ENCODE measurements around the gene ANAPC13.

The ANAPC13 gene

GRCh38 chr3:134504132-134504531, 18.3 kb upstream of the ANAPC13 start:
- H3K9me3 ChIP-seq (ENCODE audit: insufficient read depth, low read length): no peaks in the 10 kb centered on the region
- H3K4me2 ChIP-seq (ENCODE audit: low read depth, low read length, poor library complexity, severe bottlenecking): no peak overlapping the region
- no peaks in the 10 kb centered on the region for H3K9me2 ChIP-seq (replicated peaks; ENCODE audit: insufficient read depth, low read length)
- no peak overlapping the region for H3K4me3 ChIP-seq (ENCODE audit: insufficient read depth, low read length, poor library complexity, severe bottlenecking)
- TF ChIP-seq EZH2phosphoT487 (conservative IDR thresholded peaks at IDR 0.05; ENCODE audit: low read length) (no peak), CTCF (IDR thresholded peaks at IDR 0.05; ENCODE audit: insufficient read depth, low read length, poor library complexity, severe bottlenecking) (no peak)
- no peak overlapping the region for H3K9ac ChIP-seq (ENCODE audit: low read length)
- peaks cover 67% of the 10 kb centered on the region for H3K79me2 ChIP-seq (ENCODE audit: insufficient read depth, low read length)
- H3K36me3 ChIP-seq (ENCODE audit: low read length): peaks cover 29% of the 10 kb centered on the region
- no peaks in the 10 kb centered on the region for H4K20me1 ChIP-seq (ENCODE audit: low read depth, low read length)
- no peak overlapping the region for H2AFZ ChIP-seq (ENCODE audit: low read depth, low read length, severe bottlenecking)
- no peaks in the 10 kb centered on the region for H3F3A ChIP-seq (ENCODE audit: insufficient read depth)
- no peaks in the 10 kb centered on the region for H3K27me3 ChIP-seq (ENCODE audit: low read length)
- no peak overlapping the region for H3K27ac ChIP-seq (ENCODE audit: low read depth, low read length)

GRCh38 chr3:134503266-134503665, 17.5 kb upstream of the ANAPC13 start:
- no peaks in the 10 kb centered on the region for H3K9me3 ChIP-seq (ENCODE audit: insufficient read depth, low read length)
- TF ChIP-seq EZH2phosphoT487 (conservative IDR thresholded peaks at IDR 0.05; ENCODE audit: low read length) (no peak), CTCF (IDR thresholded peaks at IDR 0.05; ENCODE audit: insufficient read depth, low read length, poor library complexity, severe bottlenecking) (no peak)
- H3K36me3 ChIP-seq (ENCODE audit: low read length): peaks cover 22% of the 10 kb centered on the region; the same call in 1 of the 2 replicates

GRCh38 chr3:134496471-134497071, 10.8 kb upstream of the ANAPC13 start:
- no peak overlapping the region for H3K4me2 ChIP-seq (ENCODE audit: low read depth, low read length, poor library complexity, severe bottlenecking)
- no peaks in the 10 kb centered on the region for H3K9me3 ChIP-seq (ENCODE audit: insufficient read depth, low read length)
- no peaks in the 10 kb centered on the region for H3K27me3 ChIP-seq (ENCODE audit: low read length)
- no peaks in the 10 kb centered on the region for H3K9me2 ChIP-seq (replicated peaks; ENCODE audit: insufficient read depth, low read length)
- peaks cover 10% of the 10 kb centered on the region for H3K36me3 ChIP-seq (ENCODE audit: low read length)
- no peaks in the 10 kb centered on the region for H4K20me1 ChIP-seq (ENCODE audit: low read depth, low read length)
- peaks cover 2% of the 10 kb centered on the region; the same call in 1 of the 2 replicates for H3F3A ChIP-seq (ENCODE audit: insufficient read depth)
- H3K79me2 ChIP-seq (ENCODE audit: insufficient read depth, low read length): peaks cover 82% of the 10 kb centered on the region
- no peak overlapping the region for H3K27ac ChIP-seq (ENCODE audit: low read depth, low read length)
- H3K9ac ChIP-seq (ENCODE audit: low read length): no peak overlapping the region
- no peak overlapping the region for H3K4me3 ChIP-seq (ENCODE audit: insufficient read depth, low read length, poor library complexity, severe bottlenecking)
- TF ChIP-seq EZH2phosphoT487 (conservative IDR thresholded peaks at IDR 0.05; ENCODE audit: low read length) (no peak), CTCF (IDR thresholded peaks at IDR 0.05; ENCODE audit: insufficient read depth, low read length, poor library complexity, severe bottlenecking) (no peak)
- H2AFZ ChIP-seq (ENCODE audit: low read depth, low read length, severe bottlenecking): no peak overlapping the region

More at GRCh38 chr3:134503266-134503665, 17.5 kb upstream of the ANAPC13 start:
- Histone ChIP-seq H3F3A (ENCODE audit: insufficient read depth) (no peaks in the 10 kb centered on the region), H3K9ac (ENCODE audit: low read length) (no peak overlapping the region), H2AFZ (ENCODE audit: low read depth, low read length, severe bottlenecking) (no peak overlapping the region), H3K27me3 (ENCODE audit: low read length) (no peaks in the 10 kb centered on the region), H3K4me2 (ENCODE audit: low read depth, low read length, poor library complexity, severe bottlenecking) (no peak overlapping the region), H3K27ac (ENCODE audit: low read depth, low read length) (no peak overlapping the region), H3K79me2 (ENCODE audit: insufficient read depth, low read length) (peaks cover 76% of the 10 kb centered on the region), H3K9me2 (replicated peaks; ENCODE audit: insufficient read depth, low read length) (no peaks in the 10 kb centered on the region), H4K20me1 (ENCODE audit: low read depth, low read length) (no peaks in the 10 kb centered on the region), H3K4me3 (ENCODE audit: insufficient read depth, low read length, poor library complexity, severe bottlenecking) (no peak overlapping the region)
